IMR-90 (cell line): ENCODE results near the gene RUNX3. TPM values are rescaled to one million over a fixed set of nuclear protein-coding genes. Genes with fewer than 3 reads are reported as not detected.
A peak's percentile ranks its signal among the peaks of the same experiment; 100 is the strongest.

ENCODE experiments used
- ATAC-seq: fragments of 200-7000 bp; cut with Tn5 transposase; 2 replicates; pipeline ENCODE4 v1.9.1; 2020; ENCODE audit warnings: low read depth, mild to moderate bottlenecking, moderate library complexity
- BruUV-seq: library from RNA; stranded (reverse); fragments of 400-500 nt; replicated peaks from 2 replicates; lab custom pipeline; 2021; lab: Mats Ljungman, UMichigan
- CTCF ChIA-PET: fragments of 300-600 bp; formaldehyde crosslinking; extraction: SDS; loops from one replicate; lab custom pipeline; 2021; ENCODE audit warnings: antibody characterized with exemption; lab: Yijun Ruan, JAX
- POLR2A ChIA-PET: fragments of 300-600 bp; sonication (Branson Sonifier 250); formaldehyde crosslinking; loops from one replicate; lab custom pipeline; 2022; ENCODE audit warnings: antibody characterized with exemption; ENCODE audit not compliant: unreplicated experiment; lab: Charles Lee
- DNase-seq: peaks from one replicate; pipeline ENCODE4 v3.0.0; 2013
- H2AFZ ChIP-seq: replicated peaks from 2 replicates; pipeline ENCODE3; 2013; ENCODE audit warnings: low read length, mild to moderate bottlenecking; ENCODE audit not compliant: poor library complexity
- H2AK5ac ChIP-seq: 2 replicates; pipeline ENCODE4 v1.6.1; 2013; ENCODE audit warnings: low read depth, low read length, inconsistent platforms
- H2AK9ac ChIP-seq: replicated peaks from 2 replicates; pipeline ENCODE3; 2013; ENCODE audit warnings: mild to moderate bottlenecking, low read depth, low read length, moderate library complexity; ENCODE audit not compliant: poor library complexity
- H2BK120ac ChIP-seq: 2 replicates; pipeline ENCODE4 v1.6.1; 2013; ENCODE audit warnings: low read depth, low read length, inconsistent platforms
- H2BK15ac ChIP-seq: 3 replicates; pipeline ENCODE4 v1.6.1; 2013; ENCODE audit warnings: low read depth, low read length, inconsistent platforms
- H2BK20ac ChIP-seq: 2 replicates; pipeline ENCODE4 v1.6.1; 2013; ENCODE audit warnings: low read depth, mild to moderate bottlenecking, inconsistent platforms, low read length, moderate library complexity
- H2BK5ac ChIP-seq: 2 replicates; pipeline ENCODE4 v1.6.1; 2013; ENCODE audit warnings: mild to moderate bottlenecking, low read depth, low read length, inconsistent platforms; ENCODE audit not compliant: poor library complexity, severe bottlenecking
- H3K14ac ChIP-seq: replicated peaks from 2 replicates; pipeline ENCODE4 v1.6.1; 2013; ENCODE audit warnings: low read depth, low read length, inconsistent platforms
- H3K18ac ChIP-seq: 2 replicates; pipeline ENCODE4 v1.6.1; 2013; ENCODE audit warnings: low read depth, low read length, control low read depth
- H3K23ac ChIP-seq: 2 replicates; pipeline ENCODE4 v1.6.1; 2013; ENCODE audit warnings: low read depth, low read length, inconsistent platforms
- H3K27ac ChIP-seq: 2 replicates; pipeline ENCODE4 v1.5.1; 2013; ENCODE audit warnings: mild to moderate bottlenecking, control low read depth, low read length; ENCODE audit not compliant: insufficient read depth
- H3K27me3 ChIP-seq: 2 replicates; pipeline ENCODE4 v1.6.1; 2013; ENCODE audit warnings: low read length; ENCODE audit not compliant: control insufficient read depth, insufficient read depth
- H3K36me3 ChIP-seq: 2 replicates; pipeline ENCODE4 v1.6.1; 2013; ENCODE audit warnings: low read length, mixed read lengths; ENCODE audit not compliant: control insufficient read depth, insufficient read depth
- H3K4ac ChIP-seq: 2 replicates; pipeline ENCODE4 v1.6.1; 2013; ENCODE audit warnings: low read depth, low read length, inconsistent platforms
- H3K4me1 ChIP-seq: 2 replicates; pipeline ENCODE4 v1.6.1; 2013; ENCODE audit warnings: low read length, mixed read lengths; ENCODE audit not compliant: control insufficient read depth, insufficient read depth
- H3K4me2 ChIP-seq: 2 replicates; pipeline ENCODE4 v1.6.1; 2013; ENCODE audit warnings: low read depth, mild to moderate bottlenecking, control low read depth, low read length, moderate library complexity
- H3K4me3 ChIP-seq: 2 replicates; pipeline ENCODE4 v1.5.1; 2013; ENCODE audit warnings: low read depth, mild to moderate bottlenecking, control low read depth, low read length, moderate library complexity; ENCODE audit not compliant: insufficient read depth
- H3K56ac ChIP-seq: 2 replicates; pipeline ENCODE4 v1.6.1; 2013; ENCODE audit warnings: low read length, inconsistent platforms; ENCODE audit not compliant: insufficient read depth; ENCODE audit errors: extremely low read depth
- H3K79me1 ChIP-seq, 2 experiments: 2 replicates each; pipeline ENCODE4 v1.6.1; 2013; ENCODE audit warnings: low read length in 2 of 2, inconsistent platforms in 1 of 2, low read depth in 1 of 2
- H3K9ac ChIP-seq: 2 replicates; pipeline ENCODE4 v1.6.1; 2013; ENCODE audit warnings: low read depth, low read length, control low read depth
- H3K9me1 ChIP-seq: 2 replicates; pipeline ENCODE4 v1.6.1; 2013; ENCODE audit warnings: low read length, inconsistent platforms; ENCODE audit not compliant: insufficient read depth
- H3K9me3 ChIP-seq: 2 replicates; pipeline ENCODE4 v1.6.1; 2013; ENCODE audit warnings: low read length; ENCODE audit not compliant: control insufficient read depth, insufficient read depth
- H4K20me1 ChIP-seq: 2 replicates; pipeline ENCODE4 v1.6.1; 2013; ENCODE audit warnings: low read length, inconsistent platforms; ENCODE audit not compliant: insufficient read depth
- H4K5ac ChIP-seq: 2 replicates; pipeline ENCODE4 v1.6.1; 2013; ENCODE audit warnings: mild to moderate bottlenecking, low read depth, low read length, control low read depth
- H4K8ac ChIP-seq, 2 experiments: 2 replicates each; pipeline ENCODE4 v1.6.1; 2013; ENCODE audit warnings: low read depth in 2 of 2, low read length in 2 of 2, control low read depth in 1 of 2, inconsistent platforms in 1 of 2
- H4K91ac ChIP-seq: 2 replicates; pipeline ENCODE4 v1.6.1; 2013; ENCODE audit warnings: low read depth, low read length, inconsistent platforms; ENCODE audit not compliant: insufficient read depth
- BHLHE40 ChIP-seq: fragments of 150-350 bp; IDR thresholded peaks from 2 replicates; pipeline ENCODE4 v1.6.1; 2016; ENCODE audit warnings: mild to moderate bottlenecking, low read depth, low read length
- CHD1 ChIP-seq: IDR thresholded peaks from 2 replicates; pipeline ENCODE4 v1.6.1; 2012; ENCODE audit warnings: low read depth, low read length, improper control_type of control experiment
- FOS ChIP-seq: fragments of 150-350 bp; IDR thresholded peaks from 2 replicates; pipeline ENCODE4 v1.6.1; 2016; ENCODE audit warnings: low read depth, low read length
- MAZ ChIP-seq: IDR thresholded peaks from 2 replicates; pipeline ENCODE4 v1.6.1; 2012; ENCODE audit warnings: low read depth, mild to moderate bottlenecking, low read length, improper control_type of control experiment, moderate library complexity, borderline replicate concordance
- MXI1 ChIP-seq: IDR thresholded peaks from 2 replicates; pipeline ENCODE4 v1.6.1; 2012; ENCODE audit warnings: low read depth, mild to moderate bottlenecking, low read length, moderate library complexity, borderline replicate concordance
- NFE2L2 ChIP-seq: fragments of 150-350 bp; IDR thresholded peaks from 2 replicates; pipeline ENCODE4 v1.6.1; 2016; ENCODE audit warnings: low read depth, mild to moderate bottlenecking, low read length
- RAD21 ChIP-seq: IDR thresholded peaks from 2 replicates; pipeline ENCODE4 v1.6.1; 2012; ENCODE audit warnings: low read length, improper control_type of control experiment
- RCOR1 ChIP-seq: IDR thresholded peaks from 2 replicates; pipeline ENCODE4 v1.6.1; 2012; ENCODE audit warnings: mild to moderate bottlenecking, low read length, improper control_type of control experiment; ENCODE audit not compliant: insufficient replicate concordance
- RFX5 ChIP-seq: IDR thresholded peaks from 2 replicates; pipeline ENCODE4 v1.8.0; 2012; ENCODE audit warnings: low read depth, mild to moderate bottlenecking, low read length, moderate library complexity
- SMC3 ChIP-seq: fragments of 150-350 bp; IDR thresholded peaks from 2 replicates; pipeline ENCODE4 v1.6.1; 2016; ENCODE audit warnings: low read depth, mild to moderate bottlenecking, antibody characterized with exemption, low read length, moderate library complexity
- WGBS, 2 experiments: methylation state at CpG; one replicate each; pipeline versions ENCODE4 v1.1.5 to v1.1.7; 2013; ENCODE audit warnings: missing lambda C conversion rate in 2 of 2; ENCODE audit not compliant: insufficient read length in 1 of 2; ENCODE audit errors: extremely low coverage in 2 of 2; 5-methylcytosine and 5-hydroxymethylcytosine counted together
- dilution Hi-C: fragments of 300-500 bp; cut with HindIII; formaldehyde crosslinking; loops from one replicate; pipeline ENCODE4 v1.14.3; 2018; ENCODE audit warnings: low sequenced_read_pairs; ENCODE audit not compliant: unreplicated experiment
- in situ Hi-C: fragments of 300-500 bp; cut with MboI; formaldehyde crosslinking; loops from 3 replicates; pipeline ENCODE4 v1.14.3; 2019; ENCODE audit warnings: low sequenced_read_pairs, inconsistent platforms, mixed read lengths
- intact Hi-C: fragments of 100-400 bp; cut with micrococcal nuclease; formaldehyde crosslinking; loops from 2 replicates; pipeline ENCODE4 v1.10.0; 2022
- polyA plus RNA-seq, 3 experiments: library from polyadenylated mRNA; depleted of rRNA; stranded (reverse); fragments of >200 nt; gene quantifications; 2 replicates each; pipeline ENCODE4 v1.2.3, GENCODE V29; 2012; ENCODE audit warnings: low replicate concordance in 1 of 3
- total RNA-seq: library from RNA; depleted of rRNA; stranded (reverse); fragments of >200 nt; gene quantifications from 2 replicates; pipeline ENCODE4 v1.2.3, GENCODE V29; 2012
- TF ChIP-seq, protein P1 (sequence below): fragments of 150-350 bp; IDR thresholded peaks from 2 replicates; pipeline ENCODE4 v1.6.1; 2016; ENCODE audit warnings: low read depth, mild to moderate bottlenecking, low read length, moderate library complexity, borderline replicate concordance

Gene RUNX3
- total and polyA plus RNA-seq, 2 of the 4 experiments (the other 2 are of a cell fraction), result 0.07 TPM; not detected in 1

DNA sequence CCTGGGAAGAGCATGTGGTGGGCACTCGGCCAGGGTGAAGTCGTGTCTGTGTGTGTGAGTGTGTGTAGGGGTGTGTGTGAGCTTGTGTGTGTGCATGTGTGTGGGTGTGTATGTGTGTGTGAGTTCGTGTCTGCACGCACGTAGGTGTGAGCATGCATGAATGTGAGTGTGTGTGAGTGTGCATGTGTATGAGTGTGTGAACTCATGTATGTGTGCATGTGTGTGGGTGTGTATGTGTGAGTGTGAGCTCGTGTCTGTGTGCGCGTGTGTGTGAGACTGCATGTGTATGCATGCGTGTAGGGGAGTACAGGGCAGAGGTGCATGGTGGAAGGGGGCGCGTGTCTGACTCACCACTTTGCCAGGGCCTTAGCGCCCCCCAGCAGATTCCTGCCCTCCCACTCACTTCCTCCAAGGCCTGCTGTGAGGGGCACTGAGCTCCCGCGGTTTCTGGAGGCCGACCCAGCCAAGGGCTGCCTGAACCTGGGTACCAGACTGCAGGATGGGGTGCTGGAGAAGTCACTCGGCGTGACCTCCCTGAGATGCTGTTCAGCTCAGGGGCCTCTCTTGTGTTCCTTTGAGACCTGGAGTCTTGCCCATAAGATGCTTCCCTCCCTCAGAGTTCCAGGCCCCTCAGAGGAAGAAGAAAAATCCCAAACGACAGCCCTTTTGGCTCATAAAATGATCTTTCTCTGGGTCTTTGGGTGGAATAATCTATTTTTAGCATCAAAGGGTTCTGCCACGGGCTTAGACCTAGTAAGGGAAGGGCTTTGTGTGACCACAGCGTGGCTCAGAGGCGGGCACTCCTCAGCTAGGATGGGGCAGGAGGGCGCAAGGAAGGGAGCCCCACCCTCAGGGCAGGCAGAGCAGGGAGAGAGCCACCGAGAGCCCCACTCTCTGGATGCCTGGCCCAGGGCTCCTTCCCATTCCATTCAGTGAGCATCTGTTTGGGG, 41.1 kb upstream of the RUNX3 start (continued):
- TF ChIP-seq MAZ (no peak), RFX5 (no peak), SMC3 (no peak)

DNA sequence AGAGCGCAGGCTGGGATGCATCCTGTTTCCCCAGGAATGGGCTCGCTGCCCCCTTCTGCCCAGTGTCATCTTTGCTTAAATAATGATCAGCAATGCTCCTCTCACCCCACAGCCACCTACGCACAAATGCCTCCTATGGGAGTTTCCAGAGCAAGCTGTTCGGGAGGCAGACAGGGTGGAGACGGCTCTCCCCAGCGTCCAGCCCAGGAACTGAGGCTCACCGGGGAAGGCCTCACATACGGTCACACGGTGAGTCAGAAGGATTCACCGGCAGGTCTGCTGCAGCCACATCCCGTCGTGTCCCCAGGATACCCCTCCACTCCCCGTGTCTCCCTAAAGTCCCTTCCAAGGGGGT, 40.3 kb upstream of the RUNX3 start:
- BruUV-seq, result no TSS peak
- in situ Hi-C loops, result no loop called here
- Histone ChIP-seq H4K91ac (peak overlapping the region; percentile 84), H3K36me3 (no peaks in the 10 kb centered on the region), H3K27ac (no peak overlapping the region), H2BK5ac (peak overlapping the region; percentile 65), H2BK20ac (peak overlapping the region; percentile 82), H2AK9ac (peak overlapping the region; percentile 76), H3K9me3 (peaks cover 11% of the 10 kb centered on the region), H3K56ac (no peak overlapping the region), H3K4me2 (no peak overlapping the region), H2BK120ac (peak overlapping the region; percentile 96; the same call in 1 of the 2 replicates), H3K23ac (0 out of 2 replicates have a peak overlapping the region, but pooled peaks have one; percentile 8), H3K14ac (peak overlapping the region; percentile 89), H2BK15ac (peak overlapping the region; percentile 26; the same call in 2 of the 3 replicates), H3K9me1 (peaks cover 16% of the 10 kb centered on the region), H4K5ac (peak overlapping the region; percentile 3; the same call in 1 of the 2 replicates), H3K9ac (no peak overlapping the region; the same call in 1 of the 2 replicates), H2AK5ac (peak overlapping the region; percentile 88), H4K8ac (peak overlapping the region; percentile 24 to 67; a peak in 2 of 4 replicates), H3K4me3 (no peak overlapping the region), H4K20me1 (no peaks in the 10 kb centered on the region), H3K4me1 (peaks cover 24% of the 10 kb centered on the region), H2AFZ (peak overlapping the region; percentile 52), H3K27me3 (no peaks in the 10 kb centered on the region), H3K4ac (peak overlapping the region; percentile 93), H3K18ac (no peak overlapping the region), H3K79me1 (0 out of 4 replicates have a peak, but pooled peaks cover 0 to 3% of the 10 kb centered on the region in 2 experiments)
- CTCF ChIA-PET, result interaction anchor here (0.6 kb wide), 1 partner anchor 35 kb away, joined by 3 read pairs; no protein-coding TSS in a partner anchor
- intact Hi-C loops, result no loop called here
- ATAC-seq (peak; percentile 63), DNase-seq (peak; percentile 75)
- WGBS, 2 experiments, result no CpG with 5 or more reads among the region's 13 CpGs
- POLR2A ChIA-PET, result interaction anchor here (0.7 kb wide), 1 partner anchor 1758 kb away, joined by 3 read pairs; no protein-coding TSS in a partner anchor
- dilution Hi-C loops, result no loop called here
- TF ChIP-seq SMC3, result peak; percentile 39; the same call in 1 of the 2 replicates
- no peak for TF ChIP-seq CHD1
- TF ChIP-seq MXI1, result no peak
- peak; percentile 43; the same call in 1 of the 2 replicates for TF ChIP-seq FOS
- TF ChIP-seq, protein P1, sequence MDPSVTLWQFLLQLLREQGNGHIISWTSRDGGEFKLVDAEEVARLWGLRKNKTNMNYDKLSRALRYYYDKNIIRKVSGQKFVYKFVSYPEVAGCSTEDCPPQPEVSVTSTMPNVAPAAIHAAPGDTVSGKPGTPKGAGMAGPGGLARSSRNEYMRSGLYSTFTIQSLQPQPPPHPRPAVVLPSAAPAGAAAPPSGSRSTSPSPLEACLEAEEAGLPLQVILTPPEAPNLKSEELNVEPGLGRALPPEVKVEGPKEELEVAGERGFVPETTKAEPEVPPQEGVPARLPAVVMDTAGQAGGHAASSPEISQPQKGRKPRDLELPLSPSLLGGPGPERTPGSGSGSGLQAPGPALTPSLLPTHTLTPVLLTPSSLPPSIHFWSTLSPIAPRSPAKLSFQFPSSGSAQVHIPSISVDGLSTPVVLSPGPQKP, result no peak
- TF ChIP-seq RAD21, result peak; percentile 55
- no peak for TF ChIP-seq NFE2L2
- TF ChIP-seq MAZ, result peak; percentile 36; the same call in 1 of the 2 replicates
- no peak for TF ChIP-seq BHLHE40
- TF ChIP-seq RCOR1, result peak; percentile 33
